ENCODE data around the gene ACTRT3. TPM values are rescaled to one million over a fixed set of nuclear protein-coding genes. Genes with fewer than 3 reads are reported as not detected.

Gene ACTRT3
- total and polyA plus RNA-seq, 8 donors = 0.45 to 2.2 (median 1.3) TPM; not detected in 2

GRCh38 chr3:169777822-169778221, 8.5 kb upstream of the ACTRT3 start:
- H3K9me3 ChIP-seq = no peaks in the 10 kb centered on the region
- H3K36me3 ChIP-seq = peaks cover 19 to 82% (median 78%) of the 10 kb centered on the region in 4 donors
- H3K4me3 ChIP-seq = no peak overlapping the region
- TF ChIP-seq EP300 (IDR thresholded peaks at IDR 0.05) (no peak), POLR2A (IDR thresholded peaks at IDR 0.05) (no peak), POLR2AphosphoS5 (IDR thresholded peaks at IDR 0.05) (no peak)
- TF ChIP-seq, protein P1, sequence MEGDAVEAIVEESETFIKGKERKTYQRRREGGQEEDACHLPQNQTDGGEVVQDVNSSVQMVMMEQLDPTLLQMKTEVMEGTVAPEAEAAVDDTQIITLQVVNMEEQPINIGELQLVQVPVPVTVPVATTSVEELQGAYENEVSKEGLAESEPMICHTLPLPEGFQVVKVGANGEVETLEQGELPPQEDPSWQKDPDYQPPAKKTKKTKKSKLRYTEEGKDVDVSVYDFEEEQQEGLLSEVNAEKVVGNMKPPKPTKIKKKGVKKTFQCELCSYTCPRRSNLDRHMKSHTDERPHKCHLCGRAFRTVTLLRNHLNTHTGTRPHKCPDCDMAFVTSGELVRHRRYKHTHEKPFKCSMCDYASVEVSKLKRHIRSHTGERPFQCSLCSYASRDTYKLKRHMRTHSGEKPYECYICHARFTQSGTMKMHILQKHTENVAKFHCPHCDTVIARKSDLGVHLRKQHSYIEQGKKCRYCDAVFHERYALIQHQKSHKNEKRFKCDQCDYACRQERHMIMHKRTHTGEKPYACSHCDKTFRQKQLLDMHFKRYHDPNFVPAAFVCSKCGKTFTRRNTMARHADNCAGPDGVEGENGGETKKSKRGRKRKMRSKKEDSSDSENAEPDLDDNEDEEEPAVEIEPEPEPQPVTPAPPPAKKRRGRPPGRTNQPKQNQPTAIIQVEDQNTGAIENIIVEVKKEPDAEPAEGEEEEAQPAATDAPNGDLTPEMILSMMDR (IDR thresholded peaks at IDR 0.05) = no peak
- intact Hi-C loops (cut with DNase I; ENCODE audit: low total_unique reads) = no loop called here
- H3K4me1 ChIP-seq = peaks cover 23 to 82% (median 38%) of the 10 kb centered on the region in 4 donors
- 69 to 95% (median 81%) methylated on average over 4 of the region's 4 CpGs for WGBS, 5 donors
- H3K27ac ChIP-seq = no peak overlapping the region
- H3K27me3 ChIP-seq = no peaks in the 10 kb centered on the region
- no peak for DNase-seq

DNA sequence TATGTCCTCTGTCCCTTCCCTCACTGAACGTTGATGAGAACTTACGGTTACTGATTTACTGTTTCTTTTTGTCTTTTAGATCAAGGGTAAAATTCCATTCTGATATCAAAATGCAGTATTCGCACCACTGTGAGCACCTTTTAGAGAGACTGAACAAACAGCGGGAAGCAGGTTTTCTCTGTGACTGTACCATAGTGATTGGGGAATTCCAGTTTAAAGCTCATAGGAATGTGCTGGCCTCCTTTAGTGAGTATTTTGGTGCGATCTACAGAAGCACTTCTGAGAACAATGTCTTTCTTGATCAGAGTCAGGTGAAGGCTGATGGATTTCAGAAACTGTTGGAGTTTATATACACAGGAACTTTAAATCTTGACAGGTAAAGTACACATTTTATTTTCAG, 4.8 kb upstream of the ACTRT3 start:
- WGBS, 5 donors = 25 to 42% (median 29%) methylated on average over 5 of the region's 5 CpGs
- Histone ChIP-seq H3K36me3 (peaks cover under 1 to 46% (median 42%) of the 10 kb centered on the region in 4 donors), H3K4me1 (peaks cover 23 to 52% (median 38%) of the 10 kb centered on the region in 4 donors), H3K27me3 (no peaks in the 10 kb centered on the region), H3K9me3 (no peaks in the 10 kb centered on the region), H3K27ac (peak overlapping the region in 4 of 5 donors; percentile 99 to 100 (median 99)), H3K4me3 (peak overlapping the region; percentile 67 to 94 (median 77))
- no peak for DNase-seq
- intact Hi-C loops (cut with DNase I; ENCODE audit: low total_unique reads) = no loop called here
- no peak for TF ChIP-seq POLR2A (IDR thresholded peaks at IDR 0.05)

GRCh38 chr3:169772897-169773816, 3.8 kb upstream of the ACTRT3 start, which contains the start of gene MYNN:
Gene MYNN (plus strand): TSS chr3:169773396. CDS start chr3:169774296, 900 bp downstream.
- Histone ChIP-seq H3K27me3 (no peaks in the 10 kb centered on the region), H3K27ac (peak within 1 kb of the TSS; percentile 98 to 100 (median 99)), H3K9me3 (no peaks in the 10 kb centered on the region), H3K36me3 (peaks cover 0 to 36% (median 33%) of the 10 kb centered on the region in 4 donors), H3K4me1 (peaks cover 23 to 44% (median 34%) of the 10 kb centered on the region in 4 donors), H3K4me3 (peak within 1 kb of the TSS; percentile 67 to 94 (median 77))
- peak; percentile 94 to 98 for DNase-seq
- 0% methylated on average over 35 to 61 of the region's 61 CpGs for WGBS, 5 donors
- intact Hi-C loops (cut with DNase I; ENCODE audit: low total_unique reads) = no loop called here
- TF ChIP-seq, protein P1 (IDR thresholded peaks at IDR 0.05) = no peak
- TF ChIP-seq POLR2AphosphoS5 (IDR thresholded peaks at IDR 0.05) (peak; percentile 99 to 100 (median 100)), POLR2A (IDR thresholded peaks at IDR 0.05) (peak in 2 of 4 donors; percentile 96 to 97), EP300 (IDR thresholded peaks at IDR 0.05) (no peak)

DNA sequence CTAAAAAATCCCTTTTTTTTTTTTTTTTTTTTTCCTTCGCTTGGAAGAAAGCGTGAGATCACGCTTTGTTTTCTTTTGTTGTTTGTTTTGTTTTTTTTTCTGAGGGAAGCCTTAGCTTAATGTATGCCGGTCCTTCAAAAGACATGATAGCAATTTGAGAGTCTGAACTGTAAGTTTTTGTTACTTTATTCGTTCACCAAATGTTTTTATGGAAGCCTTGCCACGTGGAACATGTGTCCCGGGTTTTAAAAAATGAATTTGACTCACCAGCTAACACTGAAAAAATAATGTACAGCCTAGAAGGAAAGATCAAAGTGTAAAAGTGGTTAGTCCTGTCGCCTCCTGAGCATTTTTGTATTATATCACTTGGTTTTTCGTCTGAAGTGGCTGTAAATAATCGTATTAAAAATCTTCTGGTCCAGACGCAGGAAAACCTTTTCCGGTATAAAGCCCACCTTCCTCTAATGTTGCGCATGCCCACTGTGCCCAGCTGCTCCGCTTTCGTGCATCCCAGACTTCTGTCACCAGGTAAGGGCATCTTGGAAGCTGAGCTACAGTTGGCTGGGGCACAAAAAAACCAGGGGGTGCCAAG, 3.0 kb upstream of the ACTRT3 start:
- intact Hi-C loops (cut with DNase I; ENCODE audit: low total_unique reads) = no loop called here
- no peaks in the 10 kb centered on the region for H3K9me3 ChIP-seq
- H3K4me3 ChIP-seq = peak overlapping the region; percentile 67 to 94 (median 77)
- no peak for TF ChIP-seq EP300 (IDR thresholded peaks at IDR 0.05)
- no peak for TF ChIP-seq POLR2A (IDR thresholded peaks at IDR 0.05)
- TF ChIP-seq, protein P1 (IDR thresholded peaks at IDR 0.05) = no peak
- peak in 1 of 3 donors; percentile 22 for TF ChIP-seq POLR2AphosphoS5 (IDR thresholded peaks at IDR 0.05)
- peak overlapping the region; percentile 98 to 100 (median 99) for H3K27ac ChIP-seq
- peaks cover 0 to 28% (median 26%) of the 10 kb centered on the region in 4 donors for H3K36me3 ChIP-seq
- WGBS, 5 donors = 0 to 1% (median 0%) methylated on average over 15 of the region's 15 CpGs
- peaks cover 23 to 36% (median 30%) of the 10 kb centered on the region in 4 donors for H3K4me1 ChIP-seq
- peak; percentile 76 to 94 for DNase-seq
- H3K27me3 ChIP-seq = no peaks in the 10 kb centered on the region

All from stomach (tissue), 9 donors.